ENCODE data around the gene OR6A2.
"Not testable (repeated sequence)": the region's sequence is repeated elsewhere in the genome, so short reads cannot be mapped to it uniquely, and the experiment has no call there.

OR6A2 gene

DNA sequence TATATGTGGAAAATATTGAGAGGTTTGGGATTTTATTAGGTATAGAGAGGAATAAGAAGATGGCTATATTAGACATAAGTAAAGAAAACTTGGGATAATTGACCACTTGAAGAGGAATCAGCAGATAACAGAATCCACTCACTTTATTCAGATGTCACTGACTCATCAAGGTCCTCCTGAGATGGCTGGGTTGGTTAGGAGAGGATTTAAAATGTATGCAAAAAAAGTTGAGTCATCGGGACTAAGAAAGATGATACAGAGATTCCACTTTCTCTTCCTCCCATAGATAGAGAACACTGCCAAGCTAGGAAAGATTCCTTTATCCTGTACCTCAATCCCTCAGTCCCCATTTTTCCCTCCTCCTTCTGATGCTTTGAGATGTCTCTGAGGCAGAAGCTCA is at the start of gene OR6A2:
Gene OR6A2 (minus strand): TSS at position 288 of the 400 bp plus-strand sequence. CDS start 3,981 bp downstream, outside the sequence.
- no peak within 1 kb of the TSS for H3K27ac Mint-ChIP-seq
- peaks cover 11 to 12% of the 10 kb centered on the region in 2 donors for H3K9me3 Mint-ChIP-seq
- peaks cover 4 to 5% of the 10 kb centered on the region in 2 donors for H3K36me3 Mint-ChIP-seq
- H3K27me3 Mint-ChIP-seq = peaks cover 13 to 17% of the 10 kb centered on the region in 2 donors
- no peak for DNase-seq
- no peaks in the 10 kb centered on the region for H3K4me1 Mint-ChIP-seq
- no peak for ATAC-seq (replicated peaks)
- H3K4me3 Mint-ChIP-seq = no peak within 1 kb of the TSS

DNA sequence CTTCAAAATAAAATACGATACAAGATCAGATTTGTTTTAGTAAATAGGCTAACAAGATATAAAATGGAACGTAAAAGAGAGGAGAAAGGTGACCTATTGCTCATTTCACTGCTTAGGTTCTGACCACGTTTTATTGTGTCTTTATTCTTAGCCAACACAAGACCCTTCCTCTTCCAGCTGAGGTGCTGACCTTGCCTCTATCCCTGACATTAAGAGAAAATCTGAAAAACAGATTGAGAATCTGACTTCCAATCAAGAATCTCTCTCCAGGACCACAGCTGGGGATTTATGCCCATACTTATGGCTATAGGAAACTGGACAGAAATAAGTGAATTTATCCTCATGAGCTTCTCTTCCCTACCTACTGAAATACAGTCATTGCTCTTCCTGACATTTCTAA is 45.9 kb upstream of the OR6A2 start, which contains the start of gene OR10A5:
Gene OR10A5 (plus strand): TSS at position 301 of the 400 bp plus-strand sequence. CDS start 0 bp downstream, at position 301.
- H3K9me3 Mint-ChIP-seq = peaks cover 1 to 2% of the 10 kb centered on the region in 2 donors
- no peaks in the 10 kb centered on the region for H3K36me3 Mint-ChIP-seq
- peaks cover 0 to 1% of the 10 kb centered on the region in 2 donors for H3K4me1 Mint-ChIP-seq
- ATAC-seq (replicated peaks) (no peak), DNase-seq (no peak)
- H3K27me3 Mint-ChIP-seq = peaks cover 22 to 28% of the 10 kb centered on the region in 2 donors
- no peak within 1 kb of the TSS for H3K4me3 Mint-ChIP-seq
- no peak within 1 kb of the TSS for H3K27ac Mint-ChIP-seq

DNA sequence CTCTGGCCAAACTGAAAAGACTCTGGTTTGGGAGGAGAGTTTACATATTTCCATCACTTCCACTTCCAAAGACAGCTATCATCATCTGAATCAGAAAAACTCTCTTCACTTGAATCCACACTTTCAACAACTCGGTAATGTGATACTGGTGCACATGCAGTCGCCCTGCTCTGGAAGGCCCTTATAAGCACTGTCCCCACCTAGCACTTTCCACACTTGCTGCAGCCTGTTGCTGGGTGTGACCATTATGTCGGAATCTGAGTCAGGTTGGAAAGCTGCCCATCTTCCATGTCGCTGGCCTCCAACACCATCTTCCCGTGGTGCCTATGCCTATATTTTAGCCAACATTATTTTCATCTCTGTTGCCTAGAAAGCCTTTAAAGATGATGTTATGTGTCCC is 44.9 kb upstream of the OR6A2 start:
- H3K27me3 Mint-ChIP-seq = peaks cover 22 to 28% of the 10 kb centered on the region in 2 donors
- ATAC-seq (replicated peaks) (no peak), DNase-seq (no peak)
- H3K4me3 Mint-ChIP-seq = no peak overlapping the region
- H3K9me3 Mint-ChIP-seq = peaks cover 0 to 1% of the 10 kb centered on the region in 2 donors
- no peaks in the 10 kb centered on the region for H3K4me1 Mint-ChIP-seq
- no peaks in the 10 kb centered on the region for H3K36me3 Mint-ChIP-seq
- H3K27ac Mint-ChIP-seq = no peak overlapping the region

DNA sequence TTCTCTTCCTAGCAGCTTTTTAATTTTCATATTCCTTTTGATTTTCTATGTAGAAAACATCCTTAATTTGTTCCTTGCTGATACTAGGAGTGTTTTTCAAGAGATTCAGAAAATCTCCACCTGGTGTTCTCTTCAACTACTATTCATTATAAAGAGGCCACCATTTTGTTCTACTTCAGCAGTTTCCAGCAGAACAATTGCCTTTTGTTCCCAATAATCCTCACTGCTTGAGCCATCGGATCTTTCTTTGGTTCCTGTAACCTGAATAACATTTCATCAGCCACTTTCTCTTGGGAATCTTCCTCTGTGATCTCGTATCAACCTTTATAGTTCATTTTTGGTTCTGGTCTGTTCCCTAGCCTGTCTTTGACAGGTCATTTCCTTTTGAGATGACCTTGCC is 44.2 kb upstream of the OR6A2 start:
- H3K4me1 Mint-ChIP-seq = no peaks in the 10 kb centered on the region
- no peak overlapping the region for H3K4me3 Mint-ChIP-seq

DNA sequence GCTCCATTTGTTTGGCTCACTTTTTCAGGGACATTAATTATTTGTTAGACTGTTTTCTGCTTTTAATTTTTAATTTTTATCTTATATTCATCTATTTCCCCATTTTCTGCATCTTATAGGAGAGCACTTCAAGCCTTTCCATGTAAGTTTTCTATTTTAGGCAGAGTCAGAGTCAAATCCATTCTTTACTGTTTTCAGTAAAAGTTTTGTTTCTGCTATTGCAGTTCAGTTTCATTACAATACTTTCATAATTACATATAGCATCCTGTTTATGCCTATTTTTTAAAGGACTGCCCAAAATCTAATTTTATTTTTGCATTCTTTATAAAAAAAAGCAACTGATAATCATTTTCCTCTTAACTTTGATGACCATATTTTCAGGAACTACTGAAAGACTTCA is 42.2 kb upstream of the OR6A2 start:
- Mint-ChIP-seq H3K27me3 (peaks cover 21 to 22% of the 10 kb centered on the region in 2 donors), H3K9me3 (peaks cover 0 to 1% of the 10 kb centered on the region in 2 donors), H3K36me3 (no peaks in the 10 kb centered on the region), H3K4me3 (no peak overlapping the region), H3K4me1 (no peaks in the 10 kb centered on the region), H3K27ac (no peak overlapping the region)
- ATAC-seq (replicated peaks) = no peak
- no peak for DNase-seq

More for the DNA sequence above, 44.2 kb upstream of the OR6A2 start:
- peaks cover 22 to 28% of the 10 kb centered on the region in 2 donors for H3K27me3 Mint-ChIP-seq
- ATAC-seq (replicated peaks) (no peak), DNase-seq (no peak)
- no peak overlapping the region for H3K27ac Mint-ChIP-seq
- H3K36me3 Mint-ChIP-seq = no peaks in the 10 kb centered on the region
- H3K9me3 Mint-ChIP-seq = peaks cover 0 to 1% of the 10 kb centered on the region in 2 donors

DNA sequence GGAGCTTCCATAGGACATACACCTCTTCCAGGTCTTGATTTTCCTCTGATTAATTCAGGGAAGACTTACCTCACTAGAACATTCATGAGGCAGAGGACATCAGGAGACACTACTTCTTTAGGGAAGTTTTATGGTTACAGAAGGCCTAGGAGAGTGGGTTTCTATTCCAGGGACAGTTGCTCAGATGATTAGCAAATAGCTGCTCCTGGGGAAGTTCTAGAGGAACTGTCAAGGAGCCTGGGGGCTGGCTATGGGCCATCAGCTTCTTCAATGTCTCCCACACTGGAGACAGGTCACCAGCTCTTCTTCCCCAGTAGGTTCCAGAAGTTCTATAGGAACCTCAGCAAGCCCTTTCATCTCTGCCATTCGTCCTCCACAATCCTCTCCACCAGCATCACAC is 34.5 kb upstream of the OR6A2 start:
- Mint-ChIP-seq H3K4me3 (no peak overlapping the region), H3K27ac (no peak overlapping the region), H3K36me3 (no peaks in the 10 kb centered on the region), H3K27me3 (no peaks in the 10 kb centered on the region), H3K9me3 (no peaks in the 10 kb centered on the region), H3K4me1 (peaks cover 11 to 17% of the 10 kb centered on the region in 2 donors)
- no peak for DNase-seq
- ATAC-seq (replicated peaks) = no peak

DNA sequence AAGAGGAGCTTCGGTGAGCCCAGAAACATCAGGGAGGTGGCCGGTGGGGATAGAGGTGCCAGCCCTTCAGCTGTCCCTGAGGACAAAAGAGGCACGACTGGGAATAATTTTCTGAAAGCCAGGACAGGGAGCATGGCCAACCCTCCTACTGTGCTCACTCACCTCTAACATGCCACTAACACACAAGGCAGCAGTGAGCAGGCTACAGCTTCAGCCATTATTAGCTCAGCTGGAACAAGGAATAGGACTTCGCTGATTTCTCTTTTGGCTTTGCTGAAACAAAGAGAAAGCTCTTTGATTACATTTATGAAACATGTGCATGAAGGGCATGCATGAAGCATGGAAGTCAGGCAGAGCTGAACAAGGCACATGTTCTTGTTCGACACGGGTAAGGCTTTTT is 33.9 kb upstream of the OR6A2 start:
- Mint-ChIP-seq H3K27ac (no peak overlapping the region), H3K4me3 (no peak overlapping the region), H3K36me3 (no peaks in the 10 kb centered on the region), H3K4me1 (peaks cover 11 to 17% of the 10 kb centered on the region in 2 donors), H3K9me3 (no peaks in the 10 kb centered on the region), H3K27me3 (peaks cover 0 to 6% of the 10 kb centered on the region in 2 donors)
- DNase-seq = no peak
- ATAC-seq (replicated peaks) = no peak

DNA sequence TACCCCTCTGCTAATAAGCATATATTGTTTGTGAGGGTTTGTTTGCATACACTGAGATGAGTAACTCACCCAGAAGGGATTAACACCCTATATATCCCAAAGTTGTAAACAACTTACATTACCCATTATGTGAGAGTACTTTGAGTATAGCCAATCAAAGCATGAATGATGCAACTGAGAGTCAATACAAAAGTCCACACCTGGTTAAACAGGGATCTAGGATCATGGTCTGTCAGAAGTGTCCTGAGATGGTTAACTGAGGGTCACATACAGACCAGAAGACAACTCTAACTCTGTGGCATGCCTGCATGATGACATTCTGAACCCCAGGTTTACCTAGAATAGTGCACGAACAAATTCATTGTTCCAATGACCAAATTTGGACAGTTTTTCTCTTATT is 28.6 kb upstream of the OR6A2 start:
- DNase-seq (no peak), ATAC-seq (replicated peaks) (no peak)
- no peaks in the 10 kb centered on the region for H3K9me3 Mint-ChIP-seq
- no peak overlapping the region for H3K27ac Mint-ChIP-seq
- H3K4me3 Mint-ChIP-seq = no peak overlapping the region
- no peaks in the 10 kb centered on the region for H3K36me3 Mint-ChIP-seq
- H3K27me3 Mint-ChIP-seq = peaks cover 0 to 12% of the 10 kb centered on the region in 2 donors
- peaks cover 6 to 11% of the 10 kb centered on the region in 2 donors for H3K4me1 Mint-ChIP-seq

DNA sequence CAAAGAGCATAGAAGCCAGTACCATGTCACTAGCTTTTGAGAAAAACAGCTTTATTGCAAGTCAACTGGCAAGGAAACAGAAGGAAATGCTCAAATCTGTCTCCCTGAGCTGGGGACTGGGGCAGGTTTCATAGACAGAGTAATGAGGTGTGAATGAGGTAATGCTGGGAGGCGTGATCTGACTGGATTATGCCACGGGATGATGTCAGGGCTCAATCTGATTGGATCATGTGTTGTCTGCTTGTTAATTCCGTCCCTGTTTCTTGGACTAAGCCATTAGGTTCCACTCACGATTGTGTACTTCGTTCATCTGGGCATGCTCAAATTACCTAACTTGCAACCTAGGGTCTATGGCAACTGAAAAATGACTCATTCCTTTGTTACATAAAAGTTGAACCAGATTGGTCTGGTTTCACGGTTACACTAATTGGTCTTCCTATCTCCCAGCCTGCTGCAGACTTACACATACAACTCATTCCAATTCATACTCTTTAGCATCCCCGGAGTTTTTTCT is 25.8 kb upstream of the OR6A2 start:
- no peaks in the 10 kb centered on the region for H3K4me1 Mint-ChIP-seq
- no peak overlapping the region for H3K27ac Mint-ChIP-seq
- H3K4me3 Mint-ChIP-seq = no peak overlapping the region
- H3K36me3 Mint-ChIP-seq = peaks cover 0 to under 1% of the 10 kb centered on the region in 2 donors
- ATAC-seq (replicated peaks) (no peak), DNase-seq (no peak)
- H3K9me3 Mint-ChIP-seq = peaks cover 0 to 2% of the 10 kb centered on the region in 2 donors
- peaks cover 3 to 19% of the 10 kb centered on the region in 2 donors for H3K27me3 Mint-ChIP-seq

DNA sequence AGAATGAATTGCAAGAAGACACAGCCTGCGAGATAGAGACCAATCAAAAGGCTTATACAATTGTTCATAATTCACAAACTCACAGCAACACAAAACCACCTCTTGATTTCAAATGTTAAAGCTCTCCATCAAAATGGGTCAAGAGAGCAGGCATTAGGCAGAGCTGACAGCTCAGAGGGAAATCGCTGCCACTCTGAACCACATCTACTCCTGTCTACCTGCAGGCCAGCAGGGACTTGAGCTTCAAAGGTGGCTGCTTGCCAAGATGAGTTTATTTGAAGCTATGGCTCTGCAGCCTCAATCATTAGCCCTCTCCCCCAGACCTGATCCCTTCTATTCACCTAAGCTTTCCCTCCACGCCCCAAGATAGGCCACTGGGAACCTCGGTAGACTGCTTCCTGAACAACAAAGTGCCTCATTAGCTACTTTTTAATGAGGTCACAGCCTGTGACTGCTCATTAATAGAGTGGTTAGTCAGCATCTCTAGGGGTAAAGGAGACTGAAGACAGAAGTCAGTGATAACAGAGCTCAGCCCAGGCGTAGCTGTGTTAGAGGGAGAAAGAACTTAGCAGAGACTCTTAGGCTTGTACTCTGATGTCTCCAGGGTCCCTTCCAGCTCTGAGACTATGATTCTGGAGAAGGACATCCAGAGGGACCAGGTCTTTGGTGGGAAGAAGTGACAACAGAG is 24.8 kb upstream of the OR6A2 start:
- Mint-ChIP-seq H3K9me3 (peaks cover 4 to 5% of the 10 kb centered on the region in 2 donors), H3K27me3 (peaks cover 7 to 25% of the 10 kb centered on the region in 2 donors), H3K27ac (no peak overlapping the region), H3K4me1 (no peaks in the 10 kb centered on the region), H3K4me3 (no peak overlapping the region), H3K36me3 (peaks cover 0 to 3% of the 10 kb centered on the region in 2 donors)
- DNase-seq = no peak
- ATAC-seq (replicated peaks) = no peak

DNA sequence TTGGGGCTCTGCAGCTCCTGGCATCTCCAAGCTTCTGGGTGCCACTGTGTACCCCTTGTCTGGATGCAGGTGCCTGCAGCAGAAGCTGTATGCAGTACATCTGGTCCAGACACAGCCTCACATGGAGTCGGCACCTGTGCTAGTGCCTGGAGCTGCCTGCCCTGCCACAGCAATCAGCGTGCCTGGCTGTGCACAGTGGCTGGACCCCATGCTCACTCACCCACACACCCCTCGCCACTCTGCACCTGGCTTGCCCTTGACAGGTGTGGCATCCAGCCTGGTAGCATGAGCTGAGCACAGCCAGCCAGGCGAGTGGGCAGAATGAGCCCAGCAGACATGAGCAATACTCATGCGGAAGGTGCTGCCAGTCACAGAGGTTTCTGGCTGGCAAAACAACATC is 19.5 kb upstream of the OR6A2 start:
- ATAC-seq (replicated peaks) (no peak), DNase-seq (no peak)
- Mint-ChIP-seq H3K4me1 (no peaks in the 10 kb centered on the region), H3K27ac (no peak overlapping the region), H3K36me3 (peaks cover 0 to 3% of the 10 kb centered on the region in 2 donors), H3K9me3 (peaks cover 4 to 6% of the 10 kb centered on the region in 2 donors), H3K27me3 (peaks cover 11 to 16% of the 10 kb centered on the region in 2 donors), H3K4me3 (no peak overlapping the region)

DNA sequence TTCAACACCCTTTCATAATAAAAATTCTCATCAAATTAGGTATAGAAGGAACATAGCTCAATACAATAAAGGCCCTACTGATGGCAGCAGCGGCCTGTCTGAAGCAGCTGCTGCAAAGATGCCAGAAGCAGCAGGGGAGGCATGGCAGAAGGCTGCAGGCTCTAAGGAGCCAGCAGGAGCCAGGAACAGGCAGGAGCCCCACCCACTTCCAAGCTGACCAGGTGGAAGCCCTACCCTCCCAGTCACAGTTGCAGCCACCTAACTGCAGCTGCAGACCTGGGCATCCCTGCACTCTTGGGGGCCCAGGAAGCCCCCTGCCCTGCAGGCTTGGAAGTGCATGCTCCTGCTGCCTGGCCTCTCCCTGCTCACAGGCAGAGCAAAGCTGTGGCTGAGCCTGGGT is 18.2 kb upstream of the OR6A2 start:
- H3K9me3 Mint-ChIP-seq = peaks cover 4 to 6% of the 10 kb centered on the region in 2 donors
- no peak overlapping the region for H3K4me3 Mint-ChIP-seq
- H3K27ac Mint-ChIP-seq = no peak overlapping the region
- H3K27me3 Mint-ChIP-seq = peaks cover 20 to 23% of the 10 kb centered on the region in 2 donors
- ATAC-seq (replicated peaks) (no peak), DNase-seq (no peak)
- H3K4me1 Mint-ChIP-seq = no peaks in the 10 kb centered on the region
- H3K36me3 Mint-ChIP-seq = peaks cover 0 to 3% of the 10 kb centered on the region in 2 donors

DNA sequence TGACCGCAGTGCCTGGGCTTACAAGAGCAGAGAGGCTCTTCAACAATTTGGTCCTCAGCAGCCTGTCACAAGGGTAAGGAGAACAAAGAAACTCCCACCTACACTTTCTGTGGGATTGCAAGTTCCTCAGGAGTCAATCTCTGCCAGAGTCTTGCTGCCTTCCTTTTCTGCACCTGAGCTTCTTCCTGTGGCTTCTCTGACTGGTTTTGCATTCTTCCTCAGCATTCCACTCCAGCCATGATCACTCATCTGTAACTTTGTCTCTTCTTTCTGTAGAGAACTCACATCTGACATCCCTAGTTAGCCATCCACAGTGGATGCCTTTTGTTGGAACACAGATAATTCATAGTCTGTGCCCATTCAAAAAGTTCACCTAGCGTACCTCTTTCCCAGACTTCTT is 14.2 kb upstream of the OR6A2 start:
- no peaks in the 10 kb centered on the region for H3K36me3 Mint-ChIP-seq
- H3K4me1 Mint-ChIP-seq = peaks cover 0 to 4% of the 10 kb centered on the region in 2 donors
- H3K9me3 Mint-ChIP-seq = no peaks in the 10 kb centered on the region
- DNase-seq (no peak), ATAC-seq (replicated peaks) (no peak)
- no peak overlapping the region for H3K4me3 Mint-ChIP-seq
- no peak overlapping the region for H3K27ac Mint-ChIP-seq
- H3K27me3 Mint-ChIP-seq = peaks cover 35 to 38% of the 10 kb centered on the region in 2 donors

DNA sequence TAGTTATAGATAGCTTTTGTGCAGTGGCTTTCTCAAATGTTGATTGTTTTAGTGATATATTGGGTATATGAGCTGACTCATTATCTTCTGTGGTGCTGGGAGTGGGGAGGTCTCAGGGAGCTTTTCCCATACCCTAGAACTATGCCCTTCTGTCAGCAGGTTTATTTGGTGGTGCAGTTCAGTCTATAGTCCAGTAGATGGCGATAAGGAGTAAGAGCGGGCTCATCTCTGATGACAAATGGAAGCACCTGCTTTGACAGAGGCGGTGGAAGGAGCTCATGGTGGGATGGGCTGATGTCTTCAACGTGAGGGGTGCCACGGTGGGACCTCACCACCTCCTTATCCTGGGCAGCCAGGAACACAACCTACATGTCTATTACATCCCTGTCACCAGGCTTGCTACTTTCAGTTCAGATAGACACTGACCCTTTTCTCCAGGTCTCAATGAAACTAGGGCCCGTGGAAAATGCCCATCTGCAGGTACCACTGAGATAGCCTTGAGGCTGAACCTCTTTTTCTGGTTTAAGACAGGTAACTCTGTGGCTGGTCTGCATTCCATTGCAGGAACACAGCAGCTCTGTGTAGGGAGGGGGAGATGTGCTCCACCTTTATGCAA is 13.0 kb upstream of the OR6A2 start:
- Mint-ChIP-seq H3K4me1 (peaks cover 0 to 4% of the 10 kb centered on the region in 2 donors), H3K4me3 (no peak overlapping the region), H3K27ac (peak overlapping the region; percentile 38), H3K36me3 (no peaks in the 10 kb centered on the region), H3K9me3 (no peaks in the 10 kb centered on the region), H3K27me3 (peaks cover 46 to 50% of the 10 kb centered on the region in 2 donors)
- DNase-seq = peak; percentile 30
- peak; percentile 73 to 80 for ATAC-seq (replicated peaks)

DNA sequence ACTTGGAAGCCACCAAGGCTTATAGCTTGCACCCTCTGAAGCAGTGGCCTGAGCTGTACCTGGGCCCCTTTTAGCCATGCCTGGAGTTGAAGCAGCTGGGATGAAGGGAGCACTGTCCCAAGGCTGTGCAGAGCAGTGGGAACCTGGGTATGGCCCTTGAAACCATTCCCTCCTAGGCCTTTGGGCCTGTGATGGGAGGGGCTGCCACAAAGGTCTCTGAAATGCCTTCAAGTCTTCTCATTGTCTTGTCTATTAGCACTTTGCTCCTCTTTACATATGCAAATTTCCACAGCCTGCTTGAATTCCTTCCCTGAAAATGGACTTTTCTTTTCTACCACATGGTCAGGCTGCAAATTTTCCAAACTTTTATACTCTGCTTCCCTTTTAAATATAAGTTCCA is 1.6 kb upstream of the OR6A2 start:
- H3K4me3 Mint-ChIP-seq; H3K27ac Mint-ChIP-seq; ATAC-seq (replicated peaks); DNase-seq; H3K36me3 Mint-ChIP-seq; H3K4me1 Mint-ChIP-seq: not testable (repeated sequence)
- H3K27me3 Mint-ChIP-seq = peaks cover 9 to 13% of the 10 kb centered on the region in 2 donors
- H3K9me3 Mint-ChIP-seq = peaks cover 11 to 12% of the 10 kb centered on the region in 2 donors
